Stimulated activated CD4-positive, alpha-beta T cell treated with anti-CD3 and anti-CD28 coated beads, Interleukin-1b, Interleukin-23, amount 100 ng/mL, for 4 hours (primary cell): Measurements from ENCODE around the gene OCRL.

Experiments used
- DNase-seq, 2 donors: peaks; one replicate each; pipeline ENCODE4 v3.0.0-alpha.2; 2020; ENCODE audit warnings: low read depth in 2 of 2

The OCRL gene

GRCh38 chrX:129540068-129540653, at the start of gene OCRL:
TSS of gene OCRL (plus strand) at chrX:129540259. CDS start at chrX:129540440, 181 bp downstream.
- DNase-seq = peak in 1 of 2 donors; percentile 45

DNA sequence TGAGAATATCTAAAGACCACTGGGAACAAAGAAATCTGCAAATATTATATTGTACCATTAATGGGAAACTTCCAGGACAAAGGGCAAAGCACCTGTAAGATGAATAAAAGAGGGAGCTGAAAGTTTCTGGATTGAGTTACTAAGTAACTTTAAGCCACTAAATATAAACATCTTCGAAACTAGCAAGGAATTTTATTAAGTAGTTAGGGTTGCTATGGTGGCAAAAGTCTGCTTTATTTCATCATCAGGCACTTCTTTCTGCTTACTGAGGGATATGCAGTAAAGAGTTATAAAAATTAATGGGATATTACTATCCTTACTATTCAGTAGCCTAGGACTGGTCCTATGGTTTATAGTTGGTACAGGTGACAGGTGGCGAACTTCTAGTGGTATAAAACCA, 49.7 kb upstream of the OCRL start:
- DNase-seq = no peak

DNA sequence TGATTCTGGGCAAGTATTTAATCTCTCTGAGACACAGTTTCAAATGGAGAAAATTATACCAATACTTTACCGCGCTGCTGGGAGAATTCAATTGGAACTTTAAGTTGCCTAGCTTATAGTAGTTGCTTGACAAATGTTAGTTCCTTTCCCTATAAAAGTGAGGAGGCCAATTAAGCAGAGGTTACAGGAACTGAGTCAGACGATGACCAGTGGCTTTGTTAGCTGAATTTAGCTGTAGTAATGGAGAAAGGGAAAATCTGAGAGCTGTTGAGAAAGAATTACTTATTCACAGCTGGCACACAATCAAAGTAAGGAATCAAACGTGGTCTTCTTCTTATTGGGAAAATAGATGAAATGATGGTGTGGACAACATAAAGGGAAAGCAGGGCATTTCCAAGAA, 46.4 kb upstream of the OCRL start:
- no peak for DNase-seq

GRCh38 chrX:129494887-129495286, 45.2 kb upstream of the OCRL start:
- DNase-seq = no peak

- no peak for DNase-seq
Observed at GRCh38 chrX:129495900-129496299, 44.2 kb upstream of the OCRL start.

DNA sequence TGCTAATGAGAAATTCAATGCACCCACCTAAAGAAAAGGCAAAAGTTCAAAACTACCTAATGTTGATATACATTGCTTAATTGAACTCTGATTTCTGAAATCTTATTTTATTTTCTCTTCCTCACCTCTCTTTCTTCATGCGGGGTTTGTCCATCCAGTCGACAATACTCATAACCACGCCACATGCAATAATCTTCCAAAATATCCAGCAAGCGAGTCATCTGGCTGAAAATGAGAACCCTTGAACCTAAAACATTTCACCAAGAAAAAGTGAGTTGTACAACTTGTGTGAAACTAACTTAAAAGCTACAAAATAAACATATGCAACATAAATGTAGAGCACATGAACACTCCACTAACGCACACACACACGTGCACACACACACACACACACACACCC, 43.4 kb upstream of the OCRL start:
- DNase-seq = no peak

- DNase-seq = no peak
Observed at GRCh38 chrX:129497146-129497843, 42.8 kb upstream of the OCRL start.

DNA sequence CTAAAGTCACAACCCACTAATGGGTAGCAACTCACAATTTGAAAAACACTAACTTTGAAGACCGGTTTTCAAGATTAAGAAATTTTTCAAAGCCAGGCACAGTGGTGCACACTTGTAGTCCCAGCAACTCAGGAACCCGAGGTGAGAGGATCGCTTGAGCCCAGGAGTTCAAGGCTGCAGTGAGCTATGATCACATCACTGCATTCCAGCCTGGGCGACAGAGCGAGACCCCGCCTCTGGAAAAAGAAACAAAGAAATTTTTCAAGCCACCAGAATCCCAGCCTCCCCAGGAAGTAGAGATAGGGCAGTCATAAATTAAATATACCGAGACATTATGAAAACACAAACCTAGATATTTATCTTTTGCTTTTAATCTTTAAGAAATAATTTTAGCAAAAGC, 29.7 kb upstream of the OCRL start:
- DNase-seq = no peak

GRCh38 chrX:129511689-129512088, 28.4 kb upstream of the OCRL start:
- no peak for DNase-seq

GRCh38 chrX:129512409-129512808, 27.6 kb upstream of the OCRL start:
- no peak for DNase-seq

GRCh38 chrX:129516402-129516801, 23.7 kb upstream of the OCRL start:
- DNase-seq = no peak

GRCh38 chrX:129520151-129520550, 19.9 kb upstream of the OCRL start:
- no peak for DNase-seq

DNA sequence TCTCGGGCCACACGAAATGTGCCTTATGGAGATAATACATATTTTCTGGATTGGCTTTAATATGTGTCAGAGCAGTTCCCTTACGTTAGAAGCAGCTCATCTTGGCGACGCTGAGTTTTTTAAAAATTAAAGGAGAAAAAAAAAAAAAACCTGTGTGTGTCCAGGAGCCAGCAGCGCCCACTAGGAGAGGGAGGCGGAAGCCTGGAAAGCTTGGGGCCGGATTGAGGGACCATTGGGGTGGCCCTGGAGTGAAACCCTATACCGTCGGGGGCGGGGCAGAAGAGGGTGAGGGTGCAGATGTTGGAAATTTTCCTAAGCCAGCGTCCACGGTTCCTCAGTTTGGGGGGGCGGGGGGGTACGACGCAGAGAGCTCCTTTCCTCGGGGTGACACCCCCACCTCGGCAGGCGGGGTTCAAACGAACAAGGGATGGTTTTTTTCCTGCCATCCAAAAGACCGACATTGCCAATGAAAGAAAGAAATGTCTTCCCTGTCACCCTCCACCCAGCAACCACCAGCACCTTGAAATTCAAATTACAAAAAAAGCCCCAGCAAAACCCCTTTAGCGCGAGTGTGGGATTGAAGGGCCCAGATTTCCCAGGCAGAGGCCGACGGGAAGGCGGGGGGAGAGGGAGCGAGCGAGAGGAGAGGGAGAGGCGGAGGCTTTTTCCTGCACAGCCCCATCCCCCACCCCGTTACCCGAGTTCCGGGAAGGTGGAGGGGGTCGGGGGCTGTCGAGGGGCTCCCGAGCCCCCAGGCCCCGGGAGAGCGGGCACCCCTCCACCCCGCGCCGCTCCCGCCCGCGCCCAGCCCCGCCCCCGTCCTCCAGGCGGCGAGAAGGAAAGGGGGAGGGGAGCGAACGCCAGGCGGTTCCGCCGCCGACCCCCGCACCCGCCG, 17.6 kb upstream of the OCRL start:
- no peak for DNase-seq

GRCh38 chrX:129523079-129523911, 16.8 kb upstream of the OCRL start, which contains the start of gene SMARCA1:
TSS of gene SMARCA1 (minus strand) at chrX:129523490. CDS start at chrX:129523370, 120 bp downstream.
- no peak for DNase-seq

DNA sequence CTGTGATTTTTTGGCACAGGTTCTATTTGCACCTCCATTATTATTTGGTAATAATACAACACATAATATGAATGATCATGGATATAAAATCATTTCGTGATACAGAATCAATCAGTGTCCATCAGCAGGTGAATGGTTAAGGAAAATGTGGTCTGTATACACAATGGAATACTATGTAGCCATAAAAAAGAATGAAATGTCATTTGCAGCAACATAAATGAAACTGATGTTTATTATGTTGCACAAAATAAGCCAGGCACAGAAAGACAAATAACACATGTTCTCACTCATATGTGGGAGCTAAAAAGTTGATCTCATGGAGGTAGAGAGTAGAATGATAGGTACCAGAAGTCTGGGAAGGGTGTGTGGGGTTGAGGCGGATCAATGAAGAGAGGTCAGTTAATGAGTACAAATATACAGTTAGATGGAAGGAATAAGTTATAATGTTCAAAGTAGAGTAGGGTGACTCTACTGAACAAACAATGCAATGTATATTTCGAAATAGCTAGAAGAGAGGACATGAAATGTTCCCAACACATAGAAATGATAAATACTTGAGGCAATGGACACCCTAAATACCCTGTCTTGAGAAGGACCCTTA, 15.7 kb upstream of the OCRL start:
- DNase-seq = no peak

DNA sequence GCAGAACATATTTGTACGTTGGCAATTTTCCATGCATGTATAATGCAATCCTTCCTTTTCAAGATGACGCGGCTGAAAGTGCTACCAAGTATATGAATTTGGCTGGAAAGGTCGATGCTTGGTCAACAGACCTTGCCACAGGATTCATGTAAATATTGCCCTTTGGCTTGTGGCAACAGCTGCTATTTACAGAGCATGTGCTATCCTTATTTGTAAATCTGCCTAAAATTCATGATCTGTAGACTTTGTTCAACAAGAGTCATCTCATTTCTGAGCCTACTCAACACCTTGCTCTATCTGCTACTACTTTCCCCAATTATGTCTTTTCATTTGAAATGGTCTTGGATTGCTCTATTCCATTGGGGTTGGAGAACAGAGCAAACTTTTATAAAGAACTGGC, 14.9 kb upstream of the OCRL start:
- no peak for DNase-seq

- no peak for DNase-seq
Observed at GRCh38 chrX:129525896-129526295, 14.2 kb upstream of the OCRL start.

GRCh38 chrX:129529685-129530281, 10.3 kb upstream of the OCRL start:
- no peak for DNase-seq

- DNase-seq = no peak
Observed at GRCh38 chrX:129530410-129530809, 9.6 kb upstream of the OCRL start.

- DNase-seq = no peak
Observed at GRCh38 chrX:129531132-129531531, 8.9 kb upstream of the OCRL start.
